Trophoblast cell (in vitro differentiated cells and primary cell): ENCODE results near the gene RGS5.

Experiments used
- DNase-seq, 2 donors: peaks; one replicate each; pipeline ENCODE4 v3.0.0-alpha.2; 2016
- H2AFZ ChIP-seq: 2 replicates; pipeline ENCODE4 v1.6.1; 2013; ENCODE audit warnings: low read length, moderate library complexity, mild to moderate bottlenecking; ENCODE audit not compliant: insufficient read depth, poor library complexity
- H2AK5ac ChIP-seq: 2 replicates; pipeline ENCODE4 v1.6.1; 2013; ENCODE audit warnings: mild to moderate bottlenecking, low read length
- H2BK120ac ChIP-seq: 2 replicates; pipeline ENCODE4 v1.6.1; 2013; ENCODE audit warnings: low read length, mild to moderate bottlenecking, moderate library complexity; ENCODE audit not compliant: insufficient read depth, poor library complexity
- H2BK12ac ChIP-seq: 2 replicates; pipeline ENCODE4 v1.6.1; 2013; ENCODE audit warnings: mild to moderate bottlenecking, low read length, moderate library complexity
- H2BK5ac ChIP-seq: 2 replicates; pipeline ENCODE4 v1.6.1; 2013; ENCODE audit warnings: low read length, low read depth, moderate library complexity, mild to moderate bottlenecking; ENCODE audit not compliant: poor library complexity
- H3K14ac ChIP-seq: 2 replicates; pipeline ENCODE4 v1.6.1; 2013; ENCODE audit warnings: mild to moderate bottlenecking, low read length
- H3K18ac ChIP-seq: 2 replicates; pipeline ENCODE4 v1.6.1; 2013; ENCODE audit warnings: mild to moderate bottlenecking, low read length
- H3K23ac ChIP-seq: 2 replicates; pipeline ENCODE4 v1.6.1; 2013; ENCODE audit warnings: low read length
- H3K27ac ChIP-seq: 2 replicates; pipeline ENCODE4 v1.5.1; 2013; ENCODE audit warnings: low read depth, mild to moderate bottlenecking, inconsistent platforms, low read length, moderate library complexity
- H3K27me3 ChIP-seq: 2 replicates; pipeline ENCODE4 v1.6.1; 2013; ENCODE audit warnings: inconsistent platforms, mild to moderate bottlenecking, low read length, moderate library complexity; ENCODE audit not compliant: insufficient read depth
- H3K36me3 ChIP-seq, 2 experiments: 1 replicate in 1 of 2; 2 replicates in 1 of 2; pipeline ENCODE4 v1.6.1; 2013; ENCODE audit warnings: low read length in 2 of 2, mild to moderate bottlenecking in 2 of 2, moderate library complexity in 1 of 2; ENCODE audit not compliant: insufficient read depth in 2 of 2, control insufficient read depth in 1 of 2
- H3K4ac ChIP-seq: 2 replicates; pipeline ENCODE4 v1.6.1; 2013; ENCODE audit warnings: low read depth, mild to moderate bottlenecking, low read length, moderate library complexity
- H3K4me1 ChIP-seq, 2 experiments: 1 replicate in 1 of 2; 2 replicates in 1 of 2; pipeline ENCODE4 v1.6.1; 2013; ENCODE audit warnings: low read length in 2 of 2, mild to moderate bottlenecking in 2 of 2, moderate library complexity in 1 of 2; ENCODE audit not compliant: insufficient read depth in 2 of 2, control insufficient read depth in 1 of 2
- H3K4me2 ChIP-seq: 2 replicates; pipeline ENCODE4 v1.6.1; 2013; ENCODE audit warnings: inconsistent platforms, mild to moderate bottlenecking, low read length, moderate library complexity
- H3K4me3 ChIP-seq: 2 replicates; pipeline ENCODE4 v1.5.1; 2013; ENCODE audit warnings: mild to moderate bottlenecking, low read depth, low read length, inconsistent platforms
- H3K79me1 ChIP-seq: one replicate; pipeline ENCODE4 v1.6.1; 2013; ENCODE audit warnings: low read length
- H3K79me2 ChIP-seq: 2 replicates; pipeline ENCODE4 v1.6.1; 2013; ENCODE audit warnings: low read length, mild to moderate bottlenecking; ENCODE audit not compliant: control insufficient read depth, insufficient read depth, poor library complexity
- H3K9ac ChIP-seq: 2 replicates; pipeline ENCODE4 v1.6.1; 2013; ENCODE audit warnings: mild to moderate bottlenecking, low read length
- H3K9me3 ChIP-seq: 2 replicates; pipeline ENCODE4 v1.6.1; 2013; ENCODE audit warnings: low read depth, mild to moderate bottlenecking, control low read depth, inconsistent platforms, low read length; ENCODE audit not compliant: insufficient read depth
- H4K12ac ChIP-seq: 2 replicates; pipeline ENCODE4 v1.6.1; 2013; ENCODE audit warnings: low read depth, mild to moderate bottlenecking, low read length, moderate library complexity
- H4K8ac ChIP-seq: 2 replicates; pipeline ENCODE4 v1.6.1; 2013; ENCODE audit warnings: low read depth, mild to moderate bottlenecking, low read length, moderate library complexity
- H4K91ac ChIP-seq: one replicate; pipeline ENCODE4 v1.6.1; 2013; ENCODE audit warnings: low read depth, mild to moderate bottlenecking, low read length, moderate library complexity
- WGBS: extraction: QIAGEN DNeasy Blood & Tissue Kit; methylation state at CpG from one replicate; pipeline ENCODE4 v1.1.7; 2013; ENCODE audit warnings: missing lambda C conversion rate; ENCODE audit not compliant: insufficient read length, insufficient coverage; ENCODE audit errors: extremely low coverage; 5-methylcytosine and 5-hydroxymethylcytosine counted together

The RGS5 gene

GRCh38 chr1:163163163-163163562, 39.6 kb downstream of the RGS5 start:
- Histone ChIP-seq H3K4me2 (no peak overlapping the region), H2BK120ac (no peak overlapping the region), H3K79me1 (no peaks in the 10 kb centered on the region), H4K8ac (no peak overlapping the region), H3K4me3 (no peak overlapping the region), H3K79me2 (no peaks in the 10 kb centered on the region), H3K4ac (no peak overlapping the region), H3K9me3 (no peaks in the 10 kb centered on the region), H2BK12ac (no peak overlapping the region), H3K4me1 (no peaks in the 10 kb centered on the region), H3K14ac (no peak overlapping the region), H2AK5ac (no peak overlapping the region), H3K27me3 (no peaks in the 10 kb centered on the region), H2BK5ac (no peak overlapping the region), H2AFZ (no peak overlapping the region), H3K18ac (no peak overlapping the region), H3K9ac (no peak overlapping the region), H3K27ac (no peak overlapping the region), H3K23ac (no peak overlapping the region), H4K91ac (no peak overlapping the region), H4K12ac (no peak overlapping the region), H3K36me3 (no peaks in the 10 kb centered on the region)
- no peak for DNase-seq
- WGBS = no CpG with 5 or more reads among the region's 4 CpGs

GRCh38 chr1:163162381-163162914, 40.3 kb downstream of the RGS5 start:
- no peak overlapping the region for H3K4me2 ChIP-seq
- no peaks in the 10 kb centered on the region for H3K36me3 ChIP-seq
- H3K27ac ChIP-seq = no peak overlapping the region
- H4K12ac ChIP-seq = no peak overlapping the region
- H3K4me3 ChIP-seq = no peak overlapping the region
- H2BK5ac ChIP-seq = no peak overlapping the region
- no peak overlapping the region for H3K9ac ChIP-seq
- H2AFZ ChIP-seq = no peak overlapping the region
- H3K4ac ChIP-seq = no peak overlapping the region
- no peaks in the 10 kb centered on the region for H3K79me1 ChIP-seq
- no peak overlapping the region for H2BK120ac ChIP-seq
- H3K79me2 ChIP-seq = no peaks in the 10 kb centered on the region
- no peak overlapping the region for H2AK5ac ChIP-seq
- no CpG with 5 or more reads among the region's 6 CpGs for WGBS
- H2BK12ac ChIP-seq = no peak overlapping the region
- H3K9me3 ChIP-seq = no peaks in the 10 kb centered on the region
- no peak overlapping the region for H3K18ac ChIP-seq
- H4K91ac ChIP-seq = no peak overlapping the region
- no peak overlapping the region for H4K8ac ChIP-seq
- no peaks in the 10 kb centered on the region for H3K4me1 ChIP-seq
- H3K27me3 ChIP-seq = no peaks in the 10 kb centered on the region
- DNase-seq = no peak
- no peak overlapping the region for H3K23ac ChIP-seq
- no peak overlapping the region for H3K14ac ChIP-seq

- Histone ChIP-seq H3K4ac (no peak overlapping the region), H3K4me2 (no peak overlapping the region)
Measured at GRCh38 chr1:163161841-163162240, 40.9 kb downstream of the RGS5 start.

GRCh38 chr1:163161337-163161736, 41.4 kb downstream of the RGS5 start:
- H3K27ac ChIP-seq = no peak overlapping the region
- no peaks in the 10 kb centered on the region for H3K9me3 ChIP-seq
- H3K23ac ChIP-seq = no peak overlapping the region
- no peaks in the 10 kb centered on the region for H3K79me1 ChIP-seq
- no peak overlapping the region for H4K91ac ChIP-seq
- no peak overlapping the region for H3K4me3 ChIP-seq
- no peak for DNase-seq
- H3K27me3 ChIP-seq = no peaks in the 10 kb centered on the region
- H2BK120ac ChIP-seq = no peak overlapping the region
- H3K14ac ChIP-seq = no peak overlapping the region
- H2BK5ac ChIP-seq = no peak overlapping the region
- no peak overlapping the region for H2AK5ac ChIP-seq
- H3K9ac ChIP-seq = no peak overlapping the region
- H4K8ac ChIP-seq = no peak overlapping the region
- H2BK12ac ChIP-seq = no peak overlapping the region
- H3K79me2 ChIP-seq = no peaks in the 10 kb centered on the region
- H3K4me1 ChIP-seq = no peaks in the 10 kb centered on the region
- no CpG with 5 or more reads among the region's 2 CpGs for WGBS
- H2AFZ ChIP-seq = no peak overlapping the region
- no peak overlapping the region for H4K12ac ChIP-seq
- no peak overlapping the region for H3K4ac ChIP-seq
- no peaks in the 10 kb centered on the region for H3K36me3 ChIP-seq
- H3K18ac ChIP-seq = no peak overlapping the region
- no peak overlapping the region for H3K4me2 ChIP-seq

More at GRCh38 chr1:163161841-163162240, 40.9 kb downstream of the RGS5 start:
- no peaks in the 10 kb centered on the region for H3K79me1 ChIP-seq
- H2AFZ ChIP-seq = no peak overlapping the region
- H2BK5ac ChIP-seq = no peak overlapping the region
- H3K27ac ChIP-seq = no peak overlapping the region
- H2BK12ac ChIP-seq = no peak overlapping the region
- no peaks in the 10 kb centered on the region for H3K36me3 ChIP-seq
- no peaks in the 10 kb centered on the region for H3K79me2 ChIP-seq
- H3K18ac ChIP-seq = no peak overlapping the region
- no peaks in the 10 kb centered on the region for H3K4me1 ChIP-seq
- H2BK120ac ChIP-seq = no peak overlapping the region
- no CpG with 5 or more reads among the region's 5 CpGs for WGBS
- H3K9me3 ChIP-seq = no peaks in the 10 kb centered on the region
- H3K14ac ChIP-seq = no peak overlapping the region
- H3K23ac ChIP-seq = no peak overlapping the region
- DNase-seq = no peak
- no peak overlapping the region for H2AK5ac ChIP-seq
- H3K4me3 ChIP-seq = no peak overlapping the region
- no peak overlapping the region for H3K9ac ChIP-seq
- H4K91ac ChIP-seq = no peak overlapping the region
- no peak overlapping the region for H4K8ac ChIP-seq
- H4K12ac ChIP-seq = no peak overlapping the region
- H3K27me3 ChIP-seq = no peaks in the 10 kb centered on the region
